Retina (tissue), 1 donor: Measurements from ENCODE around the gene NCBP1.
"Not testable (repeated sequence)": the region's sequence is repeated elsewhere in the genome, so short reads cannot be mapped to it uniquely, and the experiment has no call there.

Experiments
- DNase-seq: peaks from one replicate; pipeline ENCODE4 v3.0.0-alpha.2; 2016

NCBP1 gene

DNA sequence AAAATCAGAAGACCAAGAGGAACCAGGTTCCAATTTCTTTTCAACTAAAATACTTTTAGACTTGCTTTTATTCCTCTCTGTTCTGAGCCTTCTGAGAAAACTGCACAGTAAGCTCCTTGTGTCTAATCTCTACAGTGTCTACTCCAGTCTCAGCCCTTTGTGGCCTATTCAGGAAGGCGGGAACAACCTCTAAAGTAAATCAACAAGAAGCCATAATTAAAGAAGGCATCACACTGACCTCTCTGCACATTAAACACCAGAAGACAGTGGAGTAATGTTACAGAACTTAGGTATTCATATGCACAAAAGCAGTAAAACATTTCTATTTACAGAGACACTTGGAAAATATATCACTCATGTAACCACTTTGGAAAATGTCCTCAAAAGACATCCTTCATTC is 48.6 kb downstream of the NCBP1 start:
- no peak for DNase-seq

DNA sequence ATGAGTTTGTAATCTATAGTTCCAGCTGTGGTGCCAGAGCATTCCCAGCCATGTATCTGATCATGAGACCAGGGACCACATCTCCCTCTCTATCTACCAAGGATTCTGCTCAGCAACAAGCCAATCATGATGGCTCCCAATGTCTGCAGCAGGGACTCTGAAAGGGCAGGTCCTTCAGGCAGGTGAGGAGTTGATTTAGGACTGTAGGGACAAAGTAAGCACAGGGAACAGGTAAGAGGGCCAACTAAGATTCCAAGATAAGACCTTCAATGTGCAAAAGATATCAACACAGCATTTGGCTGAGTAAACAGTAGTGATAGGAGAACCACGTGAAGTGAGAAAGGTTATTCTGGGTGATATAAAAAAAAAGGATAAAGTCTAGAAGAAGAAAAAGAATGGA is 55.0 kb downstream of the NCBP1 start:
- no peak for DNase-seq

- no peak for DNase-seq
Observed at GRCh38 chr9:97689401-97690180, 56.0 kb downstream of the NCBP1 start.

DNA sequence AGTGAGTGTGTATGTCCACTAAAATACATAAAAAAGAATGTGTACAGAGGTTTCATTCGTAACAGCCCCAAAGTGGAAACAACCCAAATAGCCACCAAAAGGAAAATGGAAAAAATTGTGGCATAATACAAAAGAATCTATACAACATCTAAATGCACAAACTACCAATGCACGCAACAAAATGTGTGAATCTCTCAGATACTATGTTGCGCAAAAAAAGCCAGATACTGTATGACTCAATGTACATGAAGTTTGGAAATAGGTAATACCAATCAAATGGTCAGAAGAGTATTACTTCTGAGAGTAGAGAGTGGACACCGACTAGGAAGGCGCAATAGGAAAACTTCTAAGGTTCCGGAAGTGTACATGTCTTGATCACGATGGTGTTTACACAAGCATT is 61.1 kb downstream of the NCBP1 start:
- no peak for DNase-seq

DNA sequence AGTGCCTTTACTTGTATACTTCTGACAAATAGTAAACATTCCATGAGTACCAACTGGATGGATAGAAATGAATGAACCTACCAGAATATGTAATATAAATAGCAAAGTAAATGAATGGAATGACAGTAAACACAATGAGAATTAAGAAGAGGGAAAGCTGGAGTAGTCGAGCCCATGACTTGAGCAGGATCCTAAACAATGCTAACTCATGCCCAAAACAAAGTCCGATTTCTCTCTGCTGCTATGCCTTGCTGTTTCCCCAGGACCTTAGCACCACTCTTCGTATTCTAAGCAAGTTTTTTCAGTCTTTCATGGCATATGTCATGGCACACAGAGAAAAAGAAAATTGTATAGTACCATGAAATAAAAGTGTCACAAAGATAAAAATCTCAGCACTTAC is 61.8 kb downstream of the NCBP1 start:
- DNase-seq, result no peak

- no peak for DNase-seq
Observed at GRCh38 chr9:97695995-97696802, 62.6 kb downstream of the NCBP1 start.

DNA sequence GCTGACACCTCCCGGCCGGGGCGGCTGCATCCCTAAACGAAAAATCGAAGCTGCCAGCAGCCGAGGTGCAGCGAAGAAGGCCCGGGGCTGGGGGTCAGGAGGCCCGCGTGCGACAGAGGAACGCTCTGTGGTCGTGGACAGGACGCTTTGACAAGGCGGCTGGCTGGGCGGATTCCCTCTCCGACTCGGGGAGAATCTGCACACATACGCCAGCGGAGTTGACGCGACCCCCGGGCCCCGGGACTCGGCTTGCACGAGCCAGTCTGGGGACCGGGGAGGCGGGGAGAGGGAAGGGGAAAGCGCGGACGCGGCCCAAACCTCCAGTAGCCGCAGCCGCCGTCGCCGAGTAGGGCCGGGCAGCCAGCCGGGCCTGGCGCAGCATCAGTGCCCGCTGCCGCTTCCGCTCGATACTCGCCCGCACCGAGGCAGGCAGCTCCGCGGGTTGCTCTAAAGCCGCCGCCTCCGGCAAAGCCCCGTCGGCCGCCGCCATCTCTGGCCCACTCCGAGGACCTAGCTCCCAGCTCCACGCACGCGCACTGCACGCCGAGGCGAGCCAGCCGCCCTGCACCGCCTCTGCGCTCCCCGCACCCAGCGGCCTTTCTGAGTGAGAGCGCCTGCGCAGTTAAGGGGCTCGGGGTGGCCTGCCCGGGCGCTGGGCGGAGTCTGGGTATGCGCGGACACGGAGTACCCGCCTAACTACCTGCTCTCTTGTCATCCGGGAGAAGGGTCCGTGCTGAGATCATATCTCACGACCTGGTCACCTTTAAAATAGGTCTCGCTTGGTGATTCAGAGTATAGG is 63.4 kb downstream of the NCBP1 start, which contains the start of gene XPA:
Gene XPA (minus strand): TSS at position 538 of the 799 bp plus-strand sequence. CDS start 48 bp downstream, at position 490.
- DNase-seq, result peak; percentile 98

- DNase-seq, result no peak
Observed at GRCh38 chr9:97697837-97698236, 64.2 kb downstream of the NCBP1 start.

DNA sequence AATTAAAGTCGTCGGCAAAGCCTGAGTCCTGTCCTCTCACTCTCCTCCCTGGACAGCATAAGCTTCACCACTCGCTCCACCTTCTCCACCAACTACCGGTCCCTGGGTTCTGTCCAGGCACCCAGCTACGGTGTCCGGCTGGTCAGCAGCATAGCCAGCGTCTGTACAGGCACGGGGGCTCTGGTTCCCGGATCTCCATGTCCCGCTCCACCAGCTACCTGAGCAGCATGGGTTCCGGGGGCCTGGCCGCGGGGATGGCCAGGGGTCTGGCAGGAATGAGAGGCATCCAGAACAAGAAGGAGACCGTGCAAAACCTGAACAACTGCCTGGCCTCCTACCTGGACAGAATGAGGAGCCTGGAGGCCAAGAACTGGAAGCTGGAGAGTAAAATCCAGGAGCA is 65.2 kb downstream of the NCBP1 start:
- DNase-seq, result no peak

GRCh38 chr9:97699281-97699680 is 65.7 kb downstream of the NCBP1 start:
- DNase-seq, result not testable (repeated sequence)

DNA sequence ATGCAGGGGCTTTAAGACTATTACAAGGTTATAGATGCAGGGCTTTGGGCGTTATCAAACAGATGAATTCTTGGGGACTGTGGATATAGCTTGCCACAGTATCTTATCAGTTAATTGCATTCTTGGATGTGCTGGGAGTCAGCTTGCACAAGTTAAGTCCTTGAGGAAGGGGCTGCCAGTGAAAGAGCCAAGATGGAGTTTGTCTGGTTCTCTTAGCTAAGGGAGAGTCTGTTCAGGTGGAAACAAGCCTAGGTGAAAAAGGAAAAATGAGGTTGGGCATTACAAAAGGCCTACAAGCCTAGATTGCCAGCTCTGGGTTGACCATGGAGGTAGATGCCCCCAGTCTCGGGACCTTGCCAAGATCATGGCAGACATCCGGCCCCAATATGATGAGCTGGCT is 66.2 kb downstream of the NCBP1 start:
- DNase-seq, result not testable (repeated sequence)

DNA sequence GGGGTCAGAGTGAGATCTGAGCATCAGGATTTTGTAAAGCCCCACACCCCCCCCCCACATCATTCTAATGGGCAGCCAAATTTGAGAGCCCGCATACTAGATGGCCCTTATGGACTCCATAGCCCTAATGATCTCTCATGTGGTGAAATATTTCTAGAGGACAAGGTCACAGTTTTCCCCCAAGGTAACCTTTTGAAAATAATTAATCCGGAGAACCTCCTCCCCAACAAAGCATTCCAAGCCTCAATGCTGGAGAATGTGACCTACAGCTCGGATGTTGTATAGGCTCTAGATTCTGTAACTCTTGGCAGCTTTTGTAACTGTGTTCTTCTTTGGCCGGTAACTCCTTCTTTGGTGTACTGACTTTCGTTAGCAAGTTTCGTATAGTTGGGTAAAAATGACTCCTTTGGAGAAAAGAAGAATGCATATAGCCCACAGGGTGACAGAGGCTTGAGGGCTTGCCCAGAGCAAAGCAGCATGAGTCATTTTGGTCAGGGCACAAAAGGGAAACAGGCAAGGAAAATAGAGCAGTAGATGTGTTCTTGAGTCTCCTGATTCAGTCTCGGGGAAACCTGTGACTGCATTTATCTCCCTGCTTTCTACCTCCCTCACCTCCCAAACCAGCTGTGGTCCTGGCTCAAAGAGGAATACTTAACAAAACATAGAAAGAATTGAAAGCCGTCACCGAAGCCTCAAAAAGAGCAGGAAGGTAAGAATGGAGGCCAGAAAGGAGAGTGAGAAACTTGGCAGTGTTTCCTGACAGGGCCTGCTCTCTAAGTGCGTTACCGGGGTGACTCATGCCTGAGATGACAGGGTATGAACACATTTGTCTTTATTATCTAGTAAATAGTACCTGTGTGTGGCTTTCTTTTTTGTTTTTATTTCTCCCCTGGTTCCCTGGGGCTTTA is 70.1 kb downstream of the NCBP1 start:
- DNase-seq, result no peak

DNA sequence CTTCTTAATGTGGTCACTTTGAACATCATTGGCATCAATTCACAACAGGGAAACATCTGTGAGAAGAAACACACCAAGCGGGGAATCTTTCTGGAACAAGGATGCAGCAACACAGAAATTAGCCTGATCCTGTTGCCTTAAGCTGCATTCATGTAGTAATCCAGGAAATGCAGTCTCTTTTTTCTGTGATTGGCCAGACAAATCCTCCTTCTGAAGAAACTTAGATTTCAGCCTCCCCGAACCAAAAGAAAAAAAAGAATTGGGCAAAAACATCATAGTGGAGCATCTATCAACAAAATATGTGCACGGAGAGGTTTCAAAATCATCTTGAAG is 70.7 kb downstream of the NCBP1 start:
- no peak for DNase-seq

- DNase-seq, result no peak
Observed at GRCh38 chr9:97704851-97705250, 71.2 kb downstream of the NCBP1 start.

GRCh38 chr9:97705354-97705950 is 71.8 kb downstream of the NCBP1 start:
- DNase-seq, result no peak

- no peak for DNase-seq
Observed at GRCh38 chr9:97706246-97706645, 72.6 kb downstream of the NCBP1 start.

DNA sequence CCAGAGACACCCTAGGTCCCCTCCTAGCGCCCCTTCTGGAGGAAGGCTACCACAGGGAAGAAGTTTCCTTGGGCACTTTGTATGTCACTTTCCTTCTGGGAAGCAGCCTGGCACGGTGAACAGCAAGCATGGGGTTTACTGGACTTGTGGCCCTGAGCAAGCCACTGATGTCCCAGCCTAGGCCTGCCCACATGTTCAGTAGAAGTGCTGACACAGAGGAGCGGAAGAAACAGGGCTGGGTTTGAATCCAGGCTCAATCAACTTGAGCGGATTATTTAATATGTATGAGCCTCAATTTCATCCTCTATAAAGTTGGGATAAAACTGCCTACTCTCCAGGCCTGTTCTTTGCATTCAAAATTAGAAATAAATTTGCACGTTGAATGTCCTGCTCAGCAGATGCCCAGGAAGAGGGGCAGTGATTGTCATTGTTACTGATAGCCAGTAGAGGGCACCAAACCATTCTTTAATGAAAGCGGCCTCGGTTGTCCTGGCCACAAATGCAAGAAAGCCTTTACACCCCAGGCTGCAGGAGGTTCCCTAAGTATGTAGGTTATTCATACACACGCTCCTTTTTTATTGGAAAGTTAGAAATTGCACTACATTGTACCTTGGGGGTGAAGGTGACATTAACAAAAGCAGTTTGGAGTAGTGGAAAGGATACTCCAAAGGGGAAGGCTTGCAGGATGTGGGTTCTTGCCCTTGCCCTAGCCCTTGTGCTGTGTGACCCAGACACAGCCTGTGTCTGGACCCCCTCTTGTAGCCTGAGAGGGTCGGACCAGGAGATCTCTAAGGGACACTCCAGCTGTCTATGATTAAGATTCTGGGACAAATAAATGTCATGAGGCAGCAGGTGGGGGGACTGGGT is 77.0 kb downstream of the NCBP1 start:
- DNase-seq, result peak; percentile 77

DNA sequence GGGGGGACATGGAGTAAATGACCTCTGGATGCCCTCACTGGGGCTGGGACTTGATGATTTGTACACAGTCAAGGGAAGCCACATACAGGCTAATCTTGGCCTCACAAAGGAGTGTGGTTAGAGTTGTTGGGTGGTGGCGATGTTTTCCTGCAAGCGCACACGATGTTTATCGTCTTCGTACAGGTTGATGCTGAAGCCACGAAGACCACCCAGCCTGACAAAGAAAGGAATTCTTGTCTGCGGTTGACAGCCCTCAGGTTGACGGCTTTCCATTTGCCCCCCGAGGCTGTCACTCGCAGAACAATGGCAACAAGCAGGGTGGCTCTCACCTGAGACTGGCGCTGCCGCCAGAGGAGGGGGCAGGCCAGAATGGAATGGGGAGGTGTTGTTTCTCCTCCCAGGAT is 77.6 kb downstream of the NCBP1 start:
- DNase-seq, result no peak

DNA sequence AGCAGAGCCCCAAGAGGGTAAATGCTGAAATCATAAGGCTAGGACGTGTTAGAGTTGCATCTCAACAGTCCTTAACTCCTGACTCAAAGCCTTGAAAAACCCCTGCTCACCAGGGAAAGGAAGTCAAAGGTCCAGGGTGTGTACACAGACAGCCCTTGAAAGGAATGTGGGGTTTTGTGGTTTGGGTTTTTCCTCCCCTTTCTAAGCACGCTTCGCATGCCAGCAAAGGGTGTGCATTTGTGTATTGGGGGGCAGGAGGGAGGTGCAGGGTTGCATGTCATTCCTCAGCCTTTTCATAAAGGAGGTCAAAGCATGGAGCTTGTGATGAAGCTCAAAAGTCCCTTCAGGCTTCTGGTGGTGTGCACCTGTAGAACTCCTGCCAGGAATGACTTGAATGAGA is 80.8 kb downstream of the NCBP1 start:
- DNase-seq, result no peak

DNA sequence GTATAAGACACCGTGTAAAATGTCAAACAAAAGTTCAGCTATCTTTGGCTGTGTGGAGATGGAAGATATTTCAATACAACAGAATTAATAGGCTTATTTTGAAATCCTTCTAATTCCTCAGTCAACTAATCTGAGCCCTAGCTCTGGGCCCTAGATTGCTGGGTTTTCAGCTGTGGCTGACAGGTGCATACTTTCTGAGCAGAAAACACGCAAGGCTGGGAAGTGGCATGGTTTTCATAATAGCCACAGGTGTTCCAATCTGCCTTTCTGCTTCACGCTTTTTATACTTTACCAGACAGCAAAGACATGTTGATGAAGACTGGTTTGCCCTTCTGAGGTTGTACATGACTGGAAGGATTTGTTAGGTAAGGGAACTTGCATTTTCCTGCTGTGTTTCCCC is 84.2 kb downstream of the NCBP1 start:
- DNase-seq, result no peak

- DNase-seq, result no peak
Observed at GRCh38 chr9:97721396-97721795, 87.8 kb downstream of the NCBP1 start.
